SK-N-SH treated with all-trans-retinoic acid at 6 μM for 48 hours (cell line): ENCODE results near the gene GRB2.

Experiments used
- ATAC-seq: fragments of 200-7000 bp; cut with Tn5 transposase; 3 replicates; pipeline ENCODE4 v1.9.1; 2020; ENCODE audit warnings: mild to moderate bottlenecking, moderate library complexity
- ARNTL ChIP-seq: fragments of 450-650 bp; formaldehyde crosslinking; IDR thresholded peaks from 2 replicates; pipeline ENCODE4 v1.5.0; 2020; ENCODE audit warnings: low read depth, mild to moderate bottlenecking, moderate library complexity, borderline replicate concordance
- BACH2 ChIP-seq: fragments of 250-450 bp; sonication (Bioruptor Pico); IDR thresholded peaks from 2 replicates; pipeline ENCODE4 v1.9.0; 2021; ENCODE audit warnings: mild to moderate bottlenecking, borderline replicate concordance
- CREB5 ChIP-seq: fragments of 250-450 bp; sonication (Bioruptor Pico); IDR thresholded peaks from 2 replicates; pipeline ENCODE4 v1.5.1; 2020; ENCODE audit warnings: low read depth, mild to moderate bottlenecking, moderate library complexity
- CSDC2 ChIP-seq: fragments of 250-450 bp; sonication (Bioruptor Pico); IDR thresholded peaks from 2 replicates; pipeline ENCODE4 v1.5.0; 2020; ENCODE audit warnings: mild to moderate bottlenecking, moderate library complexity
- CSRNP3 ChIP-seq: fragments of 250-450 bp; sonication (Bioruptor Pico); IDR thresholded peaks from 2 replicates; pipeline ENCODE4 v1.5.1; 2021; ENCODE audit warnings: mild to moderate bottlenecking, moderate library complexity
- ESRRG ChIP-seq: fragments of 250-450 bp; sonication (Bioruptor Pico); IDR thresholded peaks from 2 replicates; pipeline ENCODE4 v1.6.1; 2021; ENCODE audit warnings: mild to moderate bottlenecking
- GLIS3 ChIP-seq: fragments of 250-450 bp; sonication (Bioruptor Pico); IDR thresholded peaks from 2 replicates; pipeline ENCODE4 v1.5.0; 2020; ENCODE audit warnings: mild to moderate bottlenecking, moderate library complexity
- ISL1 ChIP-seq: fragments of 250-450 bp; sonication (Bioruptor Pico); IDR thresholded peaks from 2 replicates; pipeline ENCODE4 v2.1.2; 2022; ENCODE audit warnings: mild to moderate bottlenecking, moderate library complexity
- OSR1 ChIP-seq: fragments of 250-450 bp; sonication (Bioruptor Pico); IDR thresholded peaks from 2 replicates; pipeline ENCODE4 v1.8.0; 2022; ENCODE audit warnings: moderate library complexity, mild to moderate bottlenecking, inconsistent platforms
- PATZ1 ChIP-seq: fragments of 250-450 bp; sonication (Bioruptor Pico); IDR thresholded peaks from 2 replicates; pipeline ENCODE4 v1.8.0; 2020; ENCODE audit warnings: mild to moderate bottlenecking, moderate library complexity, borderline replicate concordance
- POU6F1 ChIP-seq: fragments of 250-450 bp; sonication (Bioruptor Pico); IDR thresholded peaks from 2 replicates; pipeline ENCODE4 v1.8.0; 2021; ENCODE audit warnings: low read depth, mild to moderate bottlenecking, moderate library complexity, borderline replicate concordance
- PPARA ChIP-seq: fragments of 250-450 bp; sonication (Bioruptor Pico); IDR thresholded peaks from 2 replicates; pipeline ENCODE4 v1.5.0; 2020; ENCODE audit warnings: mild to moderate bottlenecking, borderline replicate concordance
- RARB ChIP-seq: fragments of 250-450 bp; sonication (Bioruptor Pico); IDR thresholded peaks from 2 replicates; pipeline ENCODE4 v1.8.0; 2021; ENCODE audit warnings: mild to moderate bottlenecking, moderate library complexity
- SNAI2 ChIP-seq: fragments of 250-450 bp; sonication (Bioruptor Pico); IDR thresholded peaks from 2 replicates; pipeline ENCODE4 v1.5.0; 2020; ENCODE audit warnings: mild to moderate bottlenecking, moderate library complexity
- TCF4 ChIP-seq: fragments of 250-450 bp; sonication (Bioruptor Pico); IDR thresholded peaks from 2 replicates; pipeline ENCODE4 v1.8.0; 2021; ENCODE audit warnings: mild to moderate bottlenecking, moderate library complexity, borderline replicate concordance
- TOX ChIP-seq: fragments of 250-450 bp; sonication (Bioruptor Pico); IDR thresholded peaks from 2 replicates; pipeline ENCODE4 v1.8.0; 2021; ENCODE audit warnings: mild to moderate bottlenecking, moderate library complexity, borderline replicate concordance
- TSHZ2 ChIP-seq: fragments of 250-450 bp; sonication (Bioruptor Pico); IDR thresholded peaks from 2 replicates; pipeline ENCODE4 v1.5.0; 2020; ENCODE audit warnings: mild to moderate bottlenecking, moderate library complexity
- ZC3H10 ChIP-seq: fragments of 250-450 bp; sonication (Bioruptor Pico); IDR thresholded peaks from 2 replicates; pipeline ENCODE4 v1.5.1; 2021; ENCODE audit warnings: mild to moderate bottlenecking, moderate library complexity
- ZFP3 ChIP-seq: fragments of 250-450 bp; sonication (Bioruptor Pico); IDR thresholded peaks from 2 replicates; pipeline ENCODE4 v1.5.0; 2020; ENCODE audit warnings: mild to moderate bottlenecking, moderate library complexity
- ZFP30 ChIP-seq: fragments of 450-650 bp; formaldehyde crosslinking; IDR thresholded peaks from 2 replicates; pipeline ENCODE4 v1.5.0; 2022; ENCODE audit warnings: mild to moderate bottlenecking, moderate library complexity
- ZNF565 ChIP-seq: fragments of 450-650 bp; formaldehyde crosslinking; conservative IDR thresholded peaks from 2 replicates; pipeline ENCODE4 v1.5.0; 2020; ENCODE audit warnings: low read depth, mild to moderate bottlenecking, moderate library complexity
- ZNF70 ChIP-seq: fragments of 450-650 bp; formaldehyde crosslinking; IDR thresholded peaks from 2 replicates; pipeline ENCODE4 v1.5.0; 2020; ENCODE audit warnings: mild to moderate bottlenecking, moderate library complexity
- ZNF8 ChIP-seq: fragments of 450-650 bp; formaldehyde crosslinking; IDR thresholded peaks from 2 replicates; pipeline ENCODE4 v1.5.0; 2020; ENCODE audit warnings: mild to moderate bottlenecking, moderate library complexity

GRB2 gene

GRCh38 chr17:75325348-75325747 lies 80.1 kb downstream of the GRB2 start:
- ATAC-seq = no peak
- TF ChIP-seq ZC3H10 (CRISPR knock-in tag) (no peak), RARB (no peak), CREB5 (CRISPR knock-in tag) (no peak), TSHZ2 (CRISPR knock-in tag) (no peak), ZFP30 (CRISPR knock-in tag) (no peak), ARNTL (CRISPR knock-in tag) (no peak), CSRNP3 (CRISPR knock-in tag) (no peak), ZNF8 (no peak), ZNF565 (CRISPR knock-in tag) (no peak), PATZ1 (CRISPR knock-in tag) (no peak), ESRRG (no peak), POU6F1 (CRISPR knock-in tag) (no peak), CSDC2 (CRISPR knock-in tag) (no peak), ZFP3 (CRISPR knock-in tag) (no peak), TOX (CRISPR knock-in tag) (no peak), ISL1 (CRISPR knock-in tag) (no peak), GLIS3 (no peak)

- no peak for ATAC-seq
- TF ChIP-seq PPARA (CRISPR knock-in tag) (no peak), TSHZ2 (CRISPR knock-in tag) (no peak), BACH2 (CRISPR knock-in tag) (no peak), OSR1 (CRISPR knock-in tag) (no peak), RARB (no peak), CSRNP3 (CRISPR knock-in tag) (no peak), GLIS3 (no peak), POU6F1 (CRISPR knock-in tag) (no peak), TCF4 (CRISPR knock-in tag) (no peak), ZFP3 (CRISPR knock-in tag) (no peak), ZNF70 (CRISPR knock-in tag) (no peak), SNAI2 (CRISPR knock-in tag) (no peak), ZNF565 (CRISPR knock-in tag) (no peak), ZFP30 (CRISPR knock-in tag) (no peak), ZC3H10 (CRISPR knock-in tag) (no peak), ZNF8 (no peak), CSDC2 (CRISPR knock-in tag) (no peak)
- TF ChIP-seq, all 23 proteins: peak for 0
Observed at GRCh38 chr17:75321506-75321905, 84.0 kb downstream of the GRB2 start.
